Measurements from ENCODE around the gene CBX4.

DNA sequence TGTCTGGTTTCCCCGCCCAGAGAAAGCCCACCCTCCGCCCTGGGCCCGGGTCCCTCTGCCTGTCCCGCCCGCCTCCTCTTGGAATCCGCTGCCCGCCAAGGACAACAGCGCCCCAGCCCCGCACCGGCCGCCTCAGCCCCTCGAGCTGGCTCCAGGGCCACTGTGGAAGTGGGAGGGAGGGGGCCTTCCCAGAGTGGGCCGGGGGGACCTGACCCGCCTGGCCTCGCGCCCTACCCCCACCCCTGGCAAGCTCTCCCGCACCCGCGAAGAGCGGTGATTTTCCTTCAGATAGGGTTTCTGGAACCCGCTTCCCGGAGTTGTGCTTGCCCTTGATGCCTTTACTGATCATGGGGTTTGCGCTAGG, 40.1 kb downstream of the CBX4 start:
- TF ChIP-seq, protein P1, sequence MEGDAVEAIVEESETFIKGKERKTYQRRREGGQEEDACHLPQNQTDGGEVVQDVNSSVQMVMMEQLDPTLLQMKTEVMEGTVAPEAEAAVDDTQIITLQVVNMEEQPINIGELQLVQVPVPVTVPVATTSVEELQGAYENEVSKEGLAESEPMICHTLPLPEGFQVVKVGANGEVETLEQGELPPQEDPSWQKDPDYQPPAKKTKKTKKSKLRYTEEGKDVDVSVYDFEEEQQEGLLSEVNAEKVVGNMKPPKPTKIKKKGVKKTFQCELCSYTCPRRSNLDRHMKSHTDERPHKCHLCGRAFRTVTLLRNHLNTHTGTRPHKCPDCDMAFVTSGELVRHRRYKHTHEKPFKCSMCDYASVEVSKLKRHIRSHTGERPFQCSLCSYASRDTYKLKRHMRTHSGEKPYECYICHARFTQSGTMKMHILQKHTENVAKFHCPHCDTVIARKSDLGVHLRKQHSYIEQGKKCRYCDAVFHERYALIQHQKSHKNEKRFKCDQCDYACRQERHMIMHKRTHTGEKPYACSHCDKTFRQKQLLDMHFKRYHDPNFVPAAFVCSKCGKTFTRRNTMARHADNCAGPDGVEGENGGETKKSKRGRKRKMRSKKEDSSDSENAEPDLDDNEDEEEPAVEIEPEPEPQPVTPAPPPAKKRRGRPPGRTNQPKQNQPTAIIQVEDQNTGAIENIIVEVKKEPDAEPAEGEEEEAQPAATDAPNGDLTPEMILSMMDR (conservative IDR thresholded peaks at IDR 0.05; ENCODE audit: low read depth in 2 of 2), result no peak
- TF ChIP-seq, protein P2, sequence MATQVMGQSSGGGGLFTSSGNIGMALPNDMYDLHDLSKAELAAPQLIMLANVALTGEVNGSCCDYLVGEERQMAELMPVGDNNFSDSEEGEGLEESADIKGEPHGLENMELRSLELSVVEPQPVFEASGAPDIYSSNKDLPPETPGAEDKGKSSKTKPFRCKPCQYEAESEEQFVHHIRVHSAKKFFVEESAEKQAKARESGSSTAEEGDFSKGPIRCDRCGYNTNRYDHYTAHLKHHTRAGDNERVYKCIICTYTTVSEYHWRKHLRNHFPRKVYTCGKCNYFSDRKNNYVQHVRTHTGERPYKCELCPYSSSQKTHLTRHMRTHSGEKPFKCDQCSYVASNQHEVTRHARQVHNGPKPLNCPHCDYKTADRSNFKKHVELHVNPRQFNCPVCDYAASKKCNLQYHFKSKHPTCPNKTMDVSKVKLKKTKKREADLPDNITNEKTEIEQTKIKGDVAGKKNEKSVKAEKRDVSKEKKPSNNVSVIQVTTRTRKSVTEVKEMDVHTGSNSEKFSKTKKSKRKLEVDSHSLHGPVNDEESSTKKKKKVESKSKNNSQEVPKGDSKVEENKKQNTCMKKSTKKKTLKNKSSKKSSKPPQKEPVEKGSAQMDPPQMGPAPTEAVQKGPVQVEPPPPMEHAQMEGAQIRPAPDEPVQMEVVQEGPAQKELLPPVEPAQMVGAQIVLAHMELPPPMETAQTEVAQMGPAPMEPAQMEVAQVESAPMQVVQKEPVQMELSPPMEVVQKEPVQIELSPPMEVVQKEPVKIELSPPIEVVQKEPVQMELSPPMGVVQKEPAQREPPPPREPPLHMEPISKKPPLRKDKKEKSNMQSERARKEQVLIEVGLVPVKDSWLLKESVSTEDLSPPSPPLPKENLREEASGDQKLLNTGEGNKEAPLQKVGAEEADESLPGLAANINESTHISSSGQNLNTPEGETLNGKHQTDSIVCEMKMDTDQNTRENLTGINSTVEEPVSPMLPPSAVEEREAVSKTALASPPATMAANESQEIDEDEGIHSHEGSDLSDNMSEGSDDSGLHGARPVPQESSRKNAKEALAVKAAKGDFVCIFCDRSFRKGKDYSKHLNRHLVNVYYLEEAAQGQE (IDR thresholded peaks at IDR 0.05; ENCODE audit: unreplicated experiment), result no peak
- TF ChIP-seq EZH2 (IDR thresholded peaks at IDR 0.05; ENCODE audit: low read depth, unreplicated experiment), result no peak
- TF ChIP-seq POLR2AphosphoS5 (IDR thresholded peaks at IDR 0.05; ENCODE audit: low read depth), result no peak
- TF ChIP-seq CREB1 (CRISPR knock-in tag; IDR thresholded peaks at IDR 0.05; ENCODE audit: low read depth), result no peak
- no peak for TF ChIP-seq NANOG (IDR thresholded peaks at IDR 0.05; ENCODE audit: borderline replicate concordance)
- no peak for TF ChIP-seq ZNF114 (CRISPR knock-in tag; IDR thresholded peaks at IDR 0.05)
- no peak for TF ChIP-seq JUNB (IDR thresholded peaks at IDR 0.05; ENCODE audit: unreplicated experiment)
- TF ChIP-seq, protein P3, sequence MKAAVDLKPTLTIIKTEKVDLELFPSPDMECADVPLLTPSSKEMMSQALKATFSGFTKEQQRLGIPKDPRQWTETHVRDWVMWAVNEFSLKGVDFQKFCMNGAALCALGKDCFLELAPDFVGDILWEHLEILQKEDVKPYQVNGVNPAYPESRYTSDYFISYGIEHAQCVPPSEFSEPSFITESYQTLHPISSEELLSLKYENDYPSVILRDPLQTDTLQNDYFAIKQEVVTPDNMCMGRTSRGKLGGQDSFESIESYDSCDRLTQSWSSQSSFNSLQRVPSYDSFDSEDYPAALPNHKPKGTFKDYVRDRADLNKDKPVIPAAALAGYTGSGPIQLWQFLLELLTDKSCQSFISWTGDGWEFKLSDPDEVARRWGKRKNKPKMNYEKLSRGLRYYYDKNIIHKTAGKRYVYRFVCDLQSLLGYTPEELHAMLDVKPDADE (IDR thresholded peaks at IDR 0.05), result no peak
- TF ChIP-seq EZH2phosphoT487 (IDR thresholded peaks at IDR 0.05; ENCODE audit: unreplicated experiment), result no peak
- TF ChIP-seq ZNF331 (CRISPR knock-in tag; IDR thresholded peaks at IDR 0.05; ENCODE audit: low read depth), result no peak
- TF ChIP-seq, protein P4, sequence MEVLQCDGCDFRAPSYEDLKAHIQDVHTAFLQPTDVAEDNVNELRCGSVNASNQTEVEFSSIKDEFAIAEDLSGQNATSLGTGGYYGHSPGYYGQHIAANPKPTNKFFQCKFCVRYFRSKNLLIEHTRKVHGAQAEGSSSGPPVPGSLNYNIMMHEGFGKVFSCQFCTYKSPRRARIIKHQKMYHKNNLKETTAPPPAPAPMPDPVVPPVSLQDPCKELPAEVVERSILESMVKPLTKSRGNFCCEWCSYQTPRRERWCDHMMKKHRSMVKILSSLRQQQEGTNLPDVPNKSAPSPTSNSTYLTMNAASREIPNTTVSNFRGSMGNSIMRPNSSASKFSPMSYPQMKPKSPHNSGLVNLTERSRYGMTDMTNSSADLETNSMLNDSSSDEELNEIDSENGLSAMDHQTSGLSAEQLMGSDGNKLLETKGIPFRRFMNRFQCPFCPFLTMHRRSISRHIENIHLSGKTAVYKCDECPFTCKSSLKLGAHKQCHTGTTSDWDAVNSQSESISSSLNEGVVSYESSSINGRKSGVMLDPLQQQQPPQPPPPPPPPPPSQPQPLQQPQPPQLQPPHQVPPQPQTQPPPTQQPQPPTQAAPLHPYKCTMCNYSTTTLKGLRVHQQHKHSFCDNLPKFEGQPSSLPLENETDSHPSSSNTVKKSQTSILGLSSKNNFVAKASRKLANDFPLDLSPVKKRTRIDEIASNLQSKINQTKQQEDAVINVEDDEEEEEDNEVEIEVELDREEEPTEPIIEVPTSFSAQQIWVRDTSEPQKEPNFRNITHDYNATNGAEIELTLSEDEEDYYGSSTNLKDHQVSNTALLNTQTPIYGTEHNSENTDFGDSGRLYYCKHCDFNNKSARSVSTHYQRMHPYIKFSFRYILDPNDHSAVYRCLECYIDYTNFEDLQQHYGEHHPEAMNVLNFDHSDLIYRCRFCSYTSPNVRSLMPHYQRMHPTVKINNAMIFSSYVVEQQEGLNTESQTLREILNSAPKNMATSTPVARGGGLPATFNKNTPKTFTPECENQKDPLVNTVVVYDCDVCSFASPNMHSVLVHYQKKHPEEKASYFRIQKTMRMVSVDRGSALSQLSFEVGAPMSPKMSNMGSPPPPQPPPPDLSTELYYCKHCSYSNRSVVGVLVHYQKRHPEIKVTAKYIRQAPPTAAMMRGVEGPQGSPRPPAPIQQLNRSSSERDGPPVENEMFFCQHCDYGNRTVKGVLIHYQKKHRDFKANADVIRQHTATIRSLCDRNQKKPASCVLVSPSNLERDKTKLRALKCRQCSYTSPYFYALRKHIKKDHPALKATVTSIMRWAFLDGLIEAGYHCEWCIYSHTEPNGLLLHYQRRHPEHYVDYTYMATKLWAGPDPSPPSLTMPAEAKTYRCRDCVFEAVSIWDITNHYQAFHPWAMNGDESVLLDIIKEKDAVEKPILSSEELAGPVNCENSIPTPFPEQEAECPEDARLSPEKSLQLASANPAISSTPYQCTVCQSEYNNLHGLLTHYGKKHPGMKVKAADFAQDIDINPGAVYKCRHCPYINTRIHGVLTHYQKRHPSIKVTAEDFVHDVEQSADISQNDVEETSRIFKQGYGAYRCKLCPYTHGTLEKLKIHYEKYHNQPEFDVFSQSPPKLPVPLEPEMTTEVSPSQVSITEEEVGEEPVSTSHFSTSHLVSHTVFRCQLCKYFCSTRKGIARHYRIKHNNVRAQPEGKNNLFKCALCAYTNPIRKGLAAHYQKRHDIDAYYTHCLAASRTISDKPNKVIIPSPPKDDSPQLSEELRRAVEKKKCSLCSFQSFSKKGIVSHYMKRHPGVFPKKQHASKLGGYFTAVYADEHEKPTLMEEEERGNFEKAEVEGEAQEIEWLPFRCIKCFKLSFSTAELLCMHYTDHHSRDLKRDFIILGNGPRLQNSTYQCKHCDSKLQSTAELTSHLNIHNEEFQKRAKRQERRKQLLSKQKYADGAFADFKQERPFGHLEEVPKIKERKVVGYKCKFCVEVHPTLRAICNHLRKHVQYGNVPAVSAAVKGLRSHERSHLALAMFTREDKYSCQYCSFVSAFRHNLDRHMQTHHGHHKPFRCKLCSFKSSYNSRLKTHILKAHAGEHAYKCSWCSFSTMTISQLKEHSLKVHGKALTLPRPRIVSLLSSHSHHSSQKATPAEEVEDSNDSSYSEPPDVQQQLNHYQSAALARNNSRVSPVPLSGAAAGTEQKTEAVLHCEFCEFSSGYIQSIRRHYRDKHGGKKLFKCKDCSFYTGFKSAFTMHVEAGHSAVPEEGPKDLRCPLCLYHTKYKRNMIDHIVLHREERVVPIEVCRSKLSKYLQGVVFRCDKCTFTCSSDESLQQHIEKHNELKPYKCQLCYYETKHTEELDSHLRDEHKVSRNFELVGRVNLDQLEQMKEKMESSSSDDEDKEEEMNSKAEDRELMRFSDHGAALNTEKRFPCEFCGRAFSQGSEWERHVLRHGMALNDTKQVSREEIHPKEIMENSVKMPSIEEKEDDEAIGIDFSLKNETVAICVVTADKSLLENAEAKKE (CRISPR knock-in tag; IDR thresholded peaks at IDR 0.05), result no peak

Data from GM23338 (cell line).